SK-N-SH treated with all-trans-retinoic acid at 6 μM for 48 hours (cell line): ENCODE results near the gene EXOC4.

ENCODE experiments used
- ATAC-seq: fragments of 200-7000 bp; cut with Tn5 transposase; 3 replicates; pipeline ENCODE4 v1.9.1; 2020; ENCODE audit warnings: mild to moderate bottlenecking, moderate library complexity
- ARNTL ChIP-seq: fragments of 450-650 bp; formaldehyde crosslinking; IDR thresholded peaks from 2 replicates; pipeline ENCODE4 v1.5.0; 2020; ENCODE audit warnings: low read depth, mild to moderate bottlenecking, moderate library complexity, borderline replicate concordance
- CSDC2 ChIP-seq: fragments of 250-450 bp; sonication (Bioruptor Pico); IDR thresholded peaks from 2 replicates; pipeline ENCODE4 v1.5.0; 2020; ENCODE audit warnings: mild to moderate bottlenecking, moderate library complexity
- ESRRG ChIP-seq: fragments of 250-450 bp; sonication (Bioruptor Pico); IDR thresholded peaks from 2 replicates; pipeline ENCODE4 v1.6.1; 2021; ENCODE audit warnings: mild to moderate bottlenecking
- ISL1 ChIP-seq: fragments of 250-450 bp; sonication (Bioruptor Pico); IDR thresholded peaks from 2 replicates; pipeline ENCODE4 v2.1.2; 2022; ENCODE audit warnings: mild to moderate bottlenecking, moderate library complexity
- OSR1 ChIP-seq: fragments of 250-450 bp; sonication (Bioruptor Pico); IDR thresholded peaks from 2 replicates; pipeline ENCODE4 v1.8.0; 2022; ENCODE audit warnings: moderate library complexity, mild to moderate bottlenecking, inconsistent platforms
- PPARA ChIP-seq: fragments of 250-450 bp; sonication (Bioruptor Pico); IDR thresholded peaks from 2 replicates; pipeline ENCODE4 v1.5.0; 2020; ENCODE audit warnings: mild to moderate bottlenecking, borderline replicate concordance
- TCF4 ChIP-seq: fragments of 250-450 bp; sonication (Bioruptor Pico); IDR thresholded peaks from 2 replicates; pipeline ENCODE4 v1.8.0; 2021; ENCODE audit warnings: mild to moderate bottlenecking, moderate library complexity, borderline replicate concordance
- TOX ChIP-seq: fragments of 250-450 bp; sonication (Bioruptor Pico); IDR thresholded peaks from 2 replicates; pipeline ENCODE4 v1.8.0; 2021; ENCODE audit warnings: mild to moderate bottlenecking, moderate library complexity, borderline replicate concordance
- ZC3H10 ChIP-seq: fragments of 250-450 bp; sonication (Bioruptor Pico); IDR thresholded peaks from 2 replicates; pipeline ENCODE4 v1.5.1; 2021; ENCODE audit warnings: mild to moderate bottlenecking, moderate library complexity
- ZFP3 ChIP-seq: fragments of 250-450 bp; sonication (Bioruptor Pico); IDR thresholded peaks from 2 replicates; pipeline ENCODE4 v1.5.0; 2020; ENCODE audit warnings: mild to moderate bottlenecking, moderate library complexity
- ZFP30 ChIP-seq: fragments of 450-650 bp; formaldehyde crosslinking; IDR thresholded peaks from 2 replicates; pipeline ENCODE4 v1.5.0; 2022; ENCODE audit warnings: mild to moderate bottlenecking, moderate library complexity
- ZNF565 ChIP-seq: fragments of 450-650 bp; formaldehyde crosslinking; conservative IDR thresholded peaks from 2 replicates; pipeline ENCODE4 v1.5.0; 2020; ENCODE audit warnings: low read depth, mild to moderate bottlenecking, moderate library complexity
- ZNF70 ChIP-seq: fragments of 450-650 bp; formaldehyde crosslinking; IDR thresholded peaks from 2 replicates; pipeline ENCODE4 v1.5.0; 2020; ENCODE audit warnings: mild to moderate bottlenecking, moderate library complexity
- ZNF8 ChIP-seq: fragments of 450-650 bp; formaldehyde crosslinking; IDR thresholded peaks from 2 replicates; pipeline ENCODE4 v1.5.0; 2020; ENCODE audit warnings: mild to moderate bottlenecking, moderate library complexity
- TF ChIP-seq, protein P1 (sequence below): fragments of 250-450 bp; sonication (Bioruptor Pico); IDR thresholded peaks from 2 replicates; pipeline ENCODE4 v1.5.1; 2020; ENCODE audit warnings: low read depth, mild to moderate bottlenecking, moderate library complexity
- TF ChIP-seq, protein P2 (sequence below): fragments of 250-450 bp; sonication (Bioruptor Pico); IDR thresholded peaks from 2 replicates; pipeline ENCODE4 v1.8.0; 2021; ENCODE audit warnings: low read depth, mild to moderate bottlenecking, moderate library complexity, borderline replicate concordance
- TF ChIP-seq, protein P3 (sequence below): fragments of 250-450 bp; sonication (Bioruptor Pico); IDR thresholded peaks from 2 replicates; pipeline ENCODE4 v1.5.1; 2021; ENCODE audit warnings: mild to moderate bottlenecking, moderate library complexity
- TF ChIP-seq, protein P4 (sequence below): fragments of 250-450 bp; sonication (Bioruptor Pico); IDR thresholded peaks from 2 replicates; pipeline ENCODE4 v1.8.0; 2020; ENCODE audit warnings: mild to moderate bottlenecking, moderate library complexity, borderline replicate concordance

EXOC4 gene

GRCh38 chr7:133253519-133253875 lies 619 bp downstream of the EXOC4 start (continued):
- TF ChIP-seq ZNF565 (CRISPR knock-in tag) (no peak), ZFP30 (no peak), ZNF70 (CRISPR knock-in tag) (no peak), ZNF8 (CRISPR knock-in tag) (no peak)
- TF ChIP-seq, protein P1, sequence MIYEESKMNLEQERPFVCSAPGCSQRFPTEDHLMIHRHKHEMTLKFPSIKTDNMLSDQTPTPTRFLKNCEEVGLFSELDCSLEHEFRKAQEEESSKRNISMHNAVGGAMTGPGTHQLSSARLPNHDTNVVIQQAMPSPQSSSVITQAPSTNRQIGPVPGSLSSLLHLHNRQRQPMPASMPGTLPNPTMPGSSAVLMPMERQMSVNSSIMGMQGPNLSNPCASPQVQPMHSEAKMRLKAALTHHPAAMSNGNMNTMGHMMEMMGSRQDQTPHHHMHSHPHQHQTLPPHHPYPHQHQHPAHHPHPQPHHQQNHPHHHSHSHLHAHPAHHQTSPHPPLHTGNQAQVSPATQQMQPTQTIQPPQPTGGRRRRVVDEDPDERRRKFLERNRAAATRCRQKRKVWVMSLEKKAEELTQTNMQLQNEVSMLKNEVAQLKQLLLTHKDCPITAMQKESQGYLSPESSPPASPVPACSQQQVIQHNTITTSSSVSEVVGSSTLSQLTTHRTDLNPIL (CRISPR knock-in tag) = no peak
- TF ChIP-seq, all 23 proteins: peak for 0

DNA sequence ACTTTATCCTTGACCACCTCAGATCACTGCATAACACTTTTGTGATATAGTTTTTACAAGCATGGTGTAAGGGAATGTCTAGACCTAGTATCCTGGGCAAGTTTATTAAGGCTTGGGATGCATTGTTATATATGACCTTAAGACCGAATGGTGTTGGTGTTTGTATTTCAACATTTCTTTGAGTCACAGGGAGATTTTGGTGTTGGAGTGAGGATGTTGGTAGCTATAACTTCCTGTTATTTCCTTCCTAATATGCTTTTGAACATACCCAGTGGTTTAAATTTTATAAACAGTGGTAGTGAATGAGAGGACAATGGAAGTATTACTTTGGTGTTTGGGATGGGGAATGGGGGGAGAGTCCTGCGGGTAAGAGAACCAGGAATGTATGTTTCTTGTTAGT lies 2.6 kb downstream of the EXOC4 start:
- no peak for TF ChIP-seq ZFP3
- no peak for TF ChIP-seq ZNF8 (CRISPR knock-in tag)
- TF ChIP-seq, protein P2, sequence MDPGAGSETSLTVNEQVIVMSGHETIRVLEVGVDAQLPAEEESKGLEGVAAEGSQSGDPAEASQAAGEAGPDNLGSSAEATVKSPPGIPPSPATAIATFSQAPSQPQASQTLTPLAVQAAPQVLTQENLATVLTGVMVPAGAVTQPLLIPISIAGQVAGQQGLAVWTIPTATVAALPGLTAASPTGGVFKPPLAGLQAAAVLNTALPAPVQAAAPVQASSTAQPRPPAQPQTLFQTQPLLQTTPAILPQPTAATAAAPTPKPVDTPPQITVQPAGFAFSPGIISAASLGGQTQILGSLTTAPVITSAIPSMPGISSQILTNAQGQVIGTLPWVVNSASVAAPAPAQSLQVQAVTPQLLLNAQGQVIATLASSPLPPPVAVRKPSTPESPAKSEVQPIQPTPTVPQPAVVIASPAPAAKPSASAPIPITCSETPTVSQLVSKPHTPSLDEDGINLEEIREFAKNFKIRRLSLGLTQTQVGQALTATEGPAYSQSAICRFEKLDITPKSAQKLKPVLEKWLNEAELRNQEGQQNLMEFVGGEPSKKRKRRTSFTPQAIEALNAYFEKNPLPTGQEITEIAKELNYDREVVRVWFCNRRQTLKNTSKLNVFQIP = no peak
- TF ChIP-seq ZNF70 (CRISPR knock-in tag) = no peak
- TF ChIP-seq, protein P3, sequence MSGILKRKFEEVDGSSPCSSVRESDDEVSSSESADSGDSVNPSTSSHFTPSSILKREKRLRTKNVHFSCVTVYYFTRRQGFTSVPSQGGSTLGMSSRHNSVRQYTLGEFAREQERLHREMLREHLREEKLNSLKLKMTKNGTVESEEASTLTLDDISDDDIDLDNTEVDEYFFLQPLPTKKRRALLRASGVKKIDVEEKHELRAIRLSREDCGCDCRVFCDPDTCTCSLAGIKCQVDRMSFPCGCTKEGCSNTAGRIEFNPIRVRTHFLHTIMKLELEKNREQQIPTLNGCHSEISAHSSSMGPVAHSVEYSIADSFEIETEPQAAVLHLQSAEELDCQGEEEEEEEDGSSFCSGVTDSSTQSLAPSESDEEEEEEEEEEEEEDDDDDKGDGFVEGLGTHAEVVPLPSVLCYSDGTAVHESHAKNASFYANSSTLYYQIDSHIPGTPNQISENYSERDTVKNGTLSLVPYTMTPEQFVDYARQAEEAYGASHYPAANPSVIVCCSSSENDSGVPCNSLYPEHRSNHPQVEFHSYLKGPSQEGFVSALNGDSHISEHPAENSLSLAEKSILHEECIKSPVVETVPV = no peak
- ATAC-seq = no peak

DNA sequence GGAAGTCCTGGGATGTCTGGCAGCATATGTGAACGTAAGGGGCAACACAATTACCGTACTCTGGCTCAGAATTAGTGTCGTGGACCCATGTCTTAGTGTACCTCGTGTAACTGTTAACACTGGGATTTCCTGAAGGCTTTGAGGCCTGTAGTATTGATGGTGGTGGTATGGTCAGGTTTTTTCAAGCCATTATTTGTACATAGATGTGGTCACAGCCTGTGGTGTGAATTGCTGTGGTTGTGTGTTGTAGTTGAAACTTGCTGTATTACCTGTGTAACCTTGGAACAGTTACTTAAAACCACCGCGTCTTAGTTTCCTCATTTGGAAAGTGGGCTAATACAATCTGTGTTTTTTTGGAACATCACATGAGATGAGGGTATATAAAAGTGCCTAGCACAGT lies 5.3 kb downstream of the EXOC4 start:
- TF ChIP-seq, protein P1 (CRISPR knock-in tag) = no peak
- TF ChIP-seq ESRRG (CRISPR knock-in tag) (no peak), ISL1 (CRISPR knock-in tag) (no peak), ARNTL (CRISPR knock-in tag) (no peak), TOX (CRISPR knock-in tag) (no peak), TCF4 (no peak), ZC3H10 (no peak), PPARA (no peak), CSDC2 (CRISPR knock-in tag) (no peak), ZNF8 (CRISPR knock-in tag) (no peak), OSR1 (CRISPR knock-in tag) (no peak)
- TF ChIP-seq, protein P4, sequence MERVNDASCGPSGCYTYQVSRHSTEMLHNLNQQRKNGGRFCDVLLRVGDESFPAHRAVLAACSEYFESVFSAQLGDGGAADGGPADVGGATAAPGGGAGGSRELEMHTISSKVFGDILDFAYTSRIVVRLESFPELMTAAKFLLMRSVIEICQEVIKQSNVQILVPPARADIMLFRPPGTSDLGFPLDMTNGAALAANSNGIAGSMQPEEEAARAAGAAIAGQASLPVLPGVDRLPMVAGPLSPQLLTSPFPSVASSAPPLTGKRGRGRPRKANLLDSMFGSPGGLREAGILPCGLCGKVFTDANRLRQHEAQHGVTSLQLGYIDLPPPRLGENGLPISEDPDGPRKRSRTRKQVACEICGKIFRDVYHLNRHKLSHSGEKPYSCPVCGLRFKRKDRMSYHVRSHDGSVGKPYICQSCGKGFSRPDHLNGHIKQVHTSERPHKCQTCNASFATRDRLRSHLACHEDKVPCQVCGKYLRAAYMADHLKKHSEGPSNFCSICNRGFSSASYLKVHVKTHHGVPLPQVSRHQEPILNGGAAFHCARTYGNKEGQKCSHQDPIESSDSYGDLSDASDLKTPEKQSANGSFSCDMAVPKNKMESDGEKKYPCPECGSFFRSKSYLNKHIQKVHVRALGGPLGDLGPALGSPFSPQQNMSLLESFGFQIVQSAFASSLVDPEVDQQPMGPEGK = no peak
- TF ChIP-seq, protein P3 = no peak
- TF ChIP-seq, all 23 proteins: peak for 0
- no peak for ATAC-seq

GRCh38 chr7:133265821-133266220 lies 12.9 kb downstream of the EXOC4 start:
- no peak for ATAC-seq
- TF ChIP-seq, protein P4 = no peak
- TF ChIP-seq ISL1 (CRISPR knock-in tag) (peak; percentile 38; the same call in 1 of the 2 replicates), TOX (CRISPR knock-in tag) (no peak)
